GM12801 (cell line): Measurements from ENCODE around the gene GFAP.

Source experiments
- CTCF ChIP-seq: IDR thresholded peaks from one replicate; pipeline ENCODE4 v1.5.1; 2011; ENCODE audit warnings: control low read depth; ENCODE audit not compliant: insufficient read length; ENCODE audit errors: extremely low read depth

Gene GFAP

GRCh38 chr17:44911133-44912001 lies 3.9 kb downstream of the GFAP start:
- TF ChIP-seq CTCF, result no peak

- TF ChIP-seq CTCF, result no peak
Measured at GRCh38 chr17:44910231-44911106, 4.8 kb downstream of the GFAP start.

GRCh38 chr17:44909681-44910144 lies 5.6 kb downstream of the GFAP start:
- no peak for TF ChIP-seq CTCF

GRCh38 chr17:44908761-44909326 lies 6.5 kb downstream of the GFAP start:
- TF ChIP-seq CTCF, result no peak

DNA sequence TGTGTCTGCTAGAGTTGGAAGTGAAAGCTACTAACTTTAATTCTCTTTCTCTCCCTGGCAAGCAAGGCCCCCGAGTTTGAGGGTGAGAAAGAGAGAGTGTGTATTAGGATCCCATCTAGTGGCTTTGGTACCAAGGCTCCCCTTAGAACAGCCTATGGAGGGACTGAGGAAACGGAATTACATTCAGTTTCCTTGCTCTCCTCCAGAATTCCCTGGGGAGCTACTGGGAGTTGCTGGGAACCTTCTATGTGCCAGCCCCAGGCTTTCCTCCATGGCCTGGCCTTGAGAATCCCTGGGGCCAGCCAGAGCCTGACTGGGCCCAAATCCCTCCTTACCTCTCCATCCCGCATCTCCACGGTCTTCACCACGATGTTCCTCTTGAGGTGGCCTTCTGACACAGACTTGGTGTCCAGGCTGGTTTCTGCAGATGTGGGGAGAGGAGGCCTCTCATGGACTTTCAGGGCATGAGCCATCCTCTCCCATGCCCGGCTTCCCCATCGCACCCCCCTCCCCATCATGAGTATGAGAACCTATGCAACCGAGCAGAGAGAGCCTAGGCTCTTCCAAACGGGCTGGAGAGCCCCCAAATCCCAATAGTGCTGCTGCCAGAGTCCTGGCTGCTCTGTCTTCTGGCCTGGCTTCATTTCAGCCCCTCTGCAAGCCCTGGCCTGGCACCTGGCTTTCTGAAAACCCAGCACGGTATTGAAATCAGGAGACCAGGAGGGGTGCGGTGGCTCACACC lies 7.4 kb downstream of the GFAP start:
- no peak for TF ChIP-seq CTCF

DNA sequence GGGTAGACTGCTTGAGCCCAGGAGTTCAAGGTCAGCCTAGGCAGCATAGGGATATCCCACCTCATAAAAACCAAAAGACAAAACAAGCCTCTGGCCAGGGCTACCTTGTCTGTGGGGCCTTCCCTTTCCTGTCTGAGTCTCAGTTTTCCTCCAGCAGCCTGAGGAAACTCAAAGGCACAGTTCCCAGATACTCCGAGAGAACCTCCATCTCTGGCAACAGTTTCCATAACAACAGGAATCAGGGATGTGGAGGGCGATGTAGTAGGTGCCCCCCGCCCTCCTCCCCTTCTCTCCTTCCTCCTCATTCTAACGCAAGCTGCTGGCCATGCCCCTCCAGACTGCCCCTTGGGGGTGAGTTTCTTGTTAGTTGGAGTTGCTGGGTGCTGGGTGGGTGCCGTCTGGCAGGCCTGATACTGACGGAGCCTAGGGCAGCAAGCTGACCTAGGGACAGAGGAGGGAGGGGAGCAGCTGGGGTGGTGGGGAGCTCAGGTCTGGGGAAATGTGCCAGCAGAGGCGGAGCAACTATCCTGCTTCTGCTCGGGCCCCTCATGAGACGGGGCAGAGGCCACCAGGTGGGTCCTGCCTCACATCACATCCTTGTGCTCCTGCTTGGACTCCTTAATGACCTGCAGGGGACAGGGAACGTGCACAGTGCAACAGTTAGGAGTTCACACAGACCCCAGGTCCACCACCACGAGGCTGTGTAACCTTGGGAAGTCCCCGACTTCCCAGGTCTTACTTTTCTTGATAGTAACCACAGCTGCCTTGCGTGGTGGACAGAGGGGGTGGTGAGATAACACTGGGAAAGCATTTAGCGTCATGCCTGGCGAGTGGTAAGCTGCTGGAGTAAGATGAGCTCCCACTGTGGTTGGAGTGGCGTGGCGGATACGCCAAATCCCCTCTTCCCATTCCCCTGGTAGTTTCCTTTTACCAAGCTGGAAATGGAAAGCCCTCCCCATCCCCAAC lies 8.3 kb downstream of the GFAP start:
- no peak for TF ChIP-seq CTCF
